ENCODE measurements around the gene PRND.

- no peak for TF ChIP-seq EP300 (IDR thresholded peaks at IDR 0.05)
- TF ChIP-seq POLR2AphosphoS5 (IDR thresholded peaks at IDR 0.05), result no peak
- no peak for TF ChIP-seq POLR2A (IDR thresholded peaks at IDR 0.05)
Measured at GRCh38 chr20:4729265-4729664, 7.6 kb downstream of the PRND start.
